Measurements from ENCODE around the gene NEURL1. TPM values are rescaled to one million over a fixed set of nuclear protein-coding genes. Genes with fewer than 3 reads are reported as not detected.
"Not testable (repeated sequence)": the region's sequence is repeated elsewhere in the genome, so short reads cannot be mapped to it uniquely, and the experiment has no call there.

The NEURL1 gene
- total RNA-seq, 1 experiment from 2014 or later, result 7.9 TPM

GRCh38 chr10:103510791-103511752 is 17.6 kb downstream of the NEURL1 start:
- Histone ChIP-seq H3K4me3 (ENCODE audit: insufficient read depth, low read depth, low read length) (no peak overlapping the region), H3K36me3 (replicated peaks; ENCODE audit: control insufficient read depth, insufficient read depth, low read length) (no peaks in the 10 kb centered on the region), H3K27me3 (ENCODE audit: control insufficient read depth, insufficient read depth, low read length) (no peaks in the 10 kb centered on the region)
- peak; percentile 19 for DNase-seq

DNA sequence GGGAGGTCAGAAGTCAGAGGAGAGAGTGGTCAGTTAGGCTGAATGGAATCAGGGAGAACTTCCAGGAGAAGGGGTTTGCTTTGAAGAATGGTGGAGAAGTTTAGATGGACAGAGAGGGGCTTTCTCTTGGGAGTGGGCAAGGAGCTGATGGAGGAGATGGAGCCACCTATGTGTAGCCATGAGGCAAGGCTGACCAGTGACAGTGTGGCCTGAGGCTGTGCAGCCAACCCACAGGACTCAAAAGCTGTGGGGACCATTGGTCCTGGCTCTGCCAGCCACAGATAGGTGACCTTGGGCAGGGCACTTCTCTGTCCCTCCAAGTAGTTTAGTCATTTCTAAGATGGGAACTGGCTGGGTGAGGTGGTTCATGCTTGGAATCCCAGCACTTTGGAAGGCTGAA is 18.7 kb downstream of the NEURL1 start:
- Histone ChIP-seq H3K4me3 (ENCODE audit: insufficient read depth, low read depth, low read length) (no peak overlapping the region), H3K27me3 (ENCODE audit: control insufficient read depth, insufficient read depth, low read length) (no peaks in the 10 kb centered on the region), H3K36me3 (replicated peaks; ENCODE audit: control insufficient read depth, insufficient read depth, low read length) (no peaks in the 10 kb centered on the region)
- no peak for DNase-seq

- Histone ChIP-seq H3K4me3 (ENCODE audit: insufficient read depth, low read depth, low read length) (no peak overlapping the region), H3K27me3 (ENCODE audit: control insufficient read depth, insufficient read depth, low read length) (no peaks in the 10 kb centered on the region), H3K36me3 (replicated peaks; ENCODE audit: control insufficient read depth, insufficient read depth, low read length) (no peaks in the 10 kb centered on the region)
- peak; percentile 45 for DNase-seq
Measured at GRCh38 chr10:103512591-103513379, 19.3 kb downstream of the NEURL1 start.

GRCh38 chr10:103513380-103514060 is 20.0 kb downstream of the NEURL1 start:
- peak; percentile 47 for DNase-seq
- H3K27me3 ChIP-seq (ENCODE audit: control insufficient read depth, insufficient read depth, low read length), result no peaks in the 10 kb centered on the region
- H3K36me3 ChIP-seq (replicated peaks; ENCODE audit: control insufficient read depth, insufficient read depth, low read length), result no peaks in the 10 kb centered on the region
- no peak overlapping the region for H3K4me3 ChIP-seq (ENCODE audit: insufficient read depth, low read depth, low read length)

DNA sequence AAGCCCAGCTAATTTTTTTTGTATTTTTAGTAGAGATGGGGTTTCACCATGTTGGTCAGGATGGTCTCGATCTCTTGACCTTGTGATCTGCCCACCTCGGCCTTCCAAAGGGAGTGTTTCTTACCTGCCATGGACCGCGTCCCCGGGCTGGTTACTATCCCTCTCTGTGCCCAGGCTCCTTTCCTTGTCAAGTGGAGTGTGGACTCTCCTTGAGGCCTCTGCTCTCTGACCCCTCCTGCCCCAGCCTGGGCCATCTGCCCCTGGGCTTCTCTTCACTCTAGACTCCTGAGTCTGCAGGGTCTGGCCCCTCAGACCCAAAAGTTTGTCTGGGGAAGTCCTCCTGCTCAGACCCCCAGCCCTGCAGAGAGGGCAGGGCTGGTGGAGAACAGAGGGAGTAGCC is 20.7 kb downstream of the NEURL1 start:
- no peaks in the 10 kb centered on the region for H3K27me3 ChIP-seq (ENCODE audit: control insufficient read depth, insufficient read depth, low read length)
- H3K36me3 ChIP-seq (replicated peaks; ENCODE audit: control insufficient read depth, insufficient read depth, low read length), result no peaks in the 10 kb centered on the region
- no peak overlapping the region for H3K4me3 ChIP-seq (ENCODE audit: insufficient read depth, low read depth, low read length)
- DNase-seq, result peak; percentile 13

DNA sequence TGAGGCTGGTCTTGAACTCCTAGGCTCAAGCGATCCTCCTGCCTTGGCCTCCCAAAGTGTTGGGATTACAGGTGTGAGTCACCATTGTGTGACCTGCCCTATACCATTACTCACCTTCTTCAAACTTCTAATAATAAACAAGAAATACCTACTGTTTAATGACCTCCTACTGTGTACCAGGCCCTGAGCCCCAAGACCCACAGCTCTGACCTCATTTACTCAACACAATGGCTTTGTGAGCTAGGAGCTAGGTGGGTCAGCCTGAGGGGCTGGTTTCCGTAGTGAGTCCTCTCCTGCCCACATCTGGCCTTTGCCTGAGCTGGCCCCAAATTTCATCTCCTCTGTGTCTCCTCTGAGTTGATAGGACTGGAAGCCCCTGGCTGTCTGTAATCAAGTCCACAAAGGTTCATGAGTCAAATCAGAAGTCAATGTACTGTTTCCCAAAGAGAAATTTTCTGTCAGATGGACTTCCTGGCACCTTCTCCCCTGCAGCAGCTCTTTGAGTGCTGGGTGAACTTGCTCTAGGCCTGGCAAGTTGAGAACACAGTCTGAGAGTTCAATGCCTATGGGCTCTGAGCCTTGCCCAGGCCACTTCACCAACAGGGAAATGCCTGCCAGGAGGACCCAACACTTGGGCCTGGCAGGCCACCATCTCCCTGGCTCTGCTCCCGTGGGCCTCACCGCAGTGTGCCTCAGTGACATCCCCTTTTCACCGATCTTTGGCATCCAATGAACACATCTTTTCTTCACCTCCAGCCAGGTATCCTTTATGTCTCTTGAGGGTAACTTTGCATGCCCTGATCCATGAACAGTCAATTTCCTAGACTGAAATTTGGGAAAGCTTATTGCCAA is 24.0 kb downstream of the NEURL1 start:
- Histone ChIP-seq H3K27me3 (ENCODE audit: control insufficient read depth, insufficient read depth, low read length) (no peaks in the 10 kb centered on the region), H3K36me3 (replicated peaks; ENCODE audit: control insufficient read depth, insufficient read depth, low read length) (no peaks in the 10 kb centered on the region), H3K4me3 (ENCODE audit: insufficient read depth, low read depth, low read length) (no peak overlapping the region)
- no peak for DNase-seq

GRCh38 chr10:103519798-103520197 is 26.3 kb downstream of the NEURL1 start:
- Histone ChIP-seq H3K36me3 (replicated peaks; ENCODE audit: control insufficient read depth, insufficient read depth, low read length) (no peaks in the 10 kb centered on the region), H3K27me3 (ENCODE audit: control insufficient read depth, insufficient read depth, low read length) (no peaks in the 10 kb centered on the region), H3K4me3 (ENCODE audit: insufficient read depth, low read depth, low read length) (no peak overlapping the region)
- no peak for DNase-seq

DNA sequence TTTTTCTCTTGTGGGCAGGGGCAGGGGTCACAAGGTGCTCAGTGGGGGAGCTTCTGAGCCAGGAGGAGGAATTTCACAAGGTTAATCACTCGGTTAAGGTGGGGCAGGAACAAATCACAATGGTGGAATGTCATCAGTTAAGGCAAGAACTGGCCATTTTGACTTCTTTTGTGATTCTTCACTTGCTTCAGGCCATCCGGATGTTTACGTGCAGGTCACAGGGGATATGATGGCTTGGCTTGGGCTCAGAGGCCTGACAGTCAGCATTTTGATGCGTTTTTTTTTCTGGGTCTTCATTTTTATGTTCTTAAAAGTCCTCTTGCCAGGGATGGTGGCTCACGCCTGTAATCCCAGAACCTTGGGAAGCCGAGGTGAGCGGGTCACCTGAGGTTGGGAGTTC is 28.5 kb downstream of the NEURL1 start:
- H3K27me3 ChIP-seq (ENCODE audit: control insufficient read depth, insufficient read depth, low read length); H3K36me3 ChIP-seq (replicated peaks; ENCODE audit: control insufficient read depth, insufficient read depth, low read length); DNase-seq; H3K4me3 ChIP-seq (ENCODE audit: insufficient read depth, low read depth, low read length): not testable (repeated sequence)

GRCh38 chr10:103523683-103524082 is 30.2 kb downstream of the NEURL1 start:
- no peak for DNase-seq
- Histone ChIP-seq H3K4me3 (ENCODE audit: insufficient read depth, low read depth, low read length) (no peak overlapping the region), H3K27me3 (ENCODE audit: control insufficient read depth, insufficient read depth, low read length) (no peaks in the 10 kb centered on the region), H3K36me3 (replicated peaks; ENCODE audit: control insufficient read depth, insufficient read depth, low read length) (no peaks in the 10 kb centered on the region)

DNA sequence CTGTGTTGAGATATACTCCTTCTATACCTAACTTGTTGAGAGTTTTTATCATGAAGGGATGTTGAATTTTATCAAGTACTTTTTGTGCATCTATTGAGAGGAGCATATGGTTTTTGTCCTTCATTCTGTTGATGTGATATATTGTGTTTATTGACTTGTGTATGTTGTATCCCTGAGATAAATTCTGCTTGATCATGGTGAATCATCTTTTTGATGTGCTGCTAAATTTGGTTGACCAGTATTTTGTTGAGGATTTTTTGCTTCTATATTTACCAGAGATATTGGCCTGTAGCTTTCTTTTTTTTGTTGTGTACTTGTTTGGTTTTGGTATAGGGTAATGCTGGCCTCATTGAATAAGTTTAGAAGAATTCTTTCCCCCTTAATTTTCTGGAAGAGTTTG is 32.4 kb downstream of the NEURL1 start:
- Histone ChIP-seq H3K27me3 (ENCODE audit: control insufficient read depth, insufficient read depth, low read length) (no peaks in the 10 kb centered on the region), H3K36me3 (replicated peaks; ENCODE audit: control insufficient read depth, insufficient read depth, low read length) (no peaks in the 10 kb centered on the region), H3K4me3 (ENCODE audit: insufficient read depth, low read depth, low read length) (no peak overlapping the region)
- DNase-seq, result no peak

GRCh38 chr10:103527476-103527875 is 34.0 kb downstream of the NEURL1 start:
- not testable (repeated sequence) for H3K27me3 ChIP-seq (ENCODE audit: control insufficient read depth, insufficient read depth, low read length); H3K4me3 ChIP-seq (ENCODE audit: insufficient read depth, low read depth, low read length); H3K36me3 ChIP-seq (replicated peaks; ENCODE audit: control insufficient read depth, insufficient read depth, low read length)
- peak; percentile 8 for DNase-seq

DNA sequence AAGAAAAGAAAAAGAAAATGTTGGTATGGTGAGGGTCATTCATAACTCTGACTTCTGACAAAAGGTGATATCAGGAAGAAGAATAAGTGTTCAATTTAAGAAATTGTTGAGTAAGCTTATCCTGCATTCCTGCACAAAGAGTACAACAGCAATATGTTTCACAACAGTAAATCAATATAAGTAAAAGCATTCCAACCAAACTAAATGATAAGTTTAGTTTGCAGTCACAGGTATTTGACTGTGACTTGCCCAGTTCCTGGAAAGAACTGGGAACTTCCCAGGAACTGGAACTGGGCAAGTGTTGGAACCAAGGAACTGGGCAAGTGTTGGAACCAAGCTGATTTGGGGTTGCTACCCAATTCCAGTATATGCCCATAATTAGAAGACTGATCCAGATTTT is 35.0 kb downstream of the NEURL1 start:
- H3K27me3 ChIP-seq (ENCODE audit: control insufficient read depth, insufficient read depth, low read length), result no peaks in the 10 kb centered on the region
- H3K4me3 ChIP-seq (ENCODE audit: insufficient read depth, low read depth, low read length), result no peak overlapping the region
- DNase-seq, result no peak

GRCh38 chr10:103529539-103529938 is 36.0 kb downstream of the NEURL1 start:
- DNase-seq, result no peak
- Histone ChIP-seq H3K36me3 (replicated peaks; ENCODE audit: control insufficient read depth, insufficient read depth, low read length) (no peaks in the 10 kb centered on the region), H3K27me3 (ENCODE audit: control insufficient read depth, insufficient read depth, low read length) (no peaks in the 10 kb centered on the region)

More for the DNA sequence above, 35.0 kb downstream of the NEURL1 start:
- H3K36me3 ChIP-seq (replicated peaks; ENCODE audit: control insufficient read depth, insufficient read depth, low read length), result no peaks in the 10 kb centered on the region

GRCh38 chr10:103533827-103534226 is 40.3 kb downstream of the NEURL1 start:
- no peak for DNase-seq
- Histone ChIP-seq H3K36me3 (replicated peaks; ENCODE audit: control insufficient read depth, insufficient read depth, low read length) (no peaks in the 10 kb centered on the region), H3K27me3 (ENCODE audit: control insufficient read depth, insufficient read depth, low read length) (no peaks in the 10 kb centered on the region), H3K4me3 (ENCODE audit: insufficient read depth, low read depth, low read length) (no peak overlapping the region)

More at GRCh38 chr10:103529539-103529938, 36.0 kb downstream of the NEURL1 start:
- no peak overlapping the region for H3K4me3 ChIP-seq (ENCODE audit: insufficient read depth, low read depth, low read length)

Data from H7 (cell line).